Heart right ventricle (tissue), 16 donors: ENCODE measurements around the gene LARP6. TPM values are rescaled to one million over a fixed set of nuclear protein-coding genes. Genes with fewer than 3 reads are reported as not detected.
A peak's percentile ranks its signal among the peaks of the same experiment; 100 is the strongest.

ENCODE experiments used
- ATAC-seq, 8 donors: fragments of 200-7000 bp; cut with Tn5 transposase; one replicate each; pipeline ENCODE4 v1.9.1; 2020; ENCODE audit warnings: mild to moderate bottlenecking in 8 of 8, moderate library complexity in 8 of 8, moderate number of reproducible peaks in 1 of 8
- DNase-seq, 2 donors: peaks; one replicate each; pipeline ENCODE4 v3.0.0-alpha.2; 2020
- H3K27ac ChIP-seq, 10 donors: fragments of 200-600 bp; sonication (generic) in 2 of 10; one replicate each; pipeline versions ENCODE4 v1.5.0 to v1.8.0; 2020 to 2022; ENCODE audit warnings: mild to moderate bottlenecking in 3 of 10
- H3K27me3 ChIP-seq, 7 donors: fragments of 200-600 bp; one replicate each; pipeline ENCODE4 v1.8.0; 2021 to 2022; ENCODE audit warnings: mild to moderate bottlenecking in 2 of 7
- H3K36me3 ChIP-seq, 9 donors: fragments of 200-600 bp; sonication (generic) in 1 of 9; one replicate each; pipeline versions ENCODE4 v1.5.0 to v1.8.0; 2020 to 2022; ENCODE audit warnings: mild to moderate bottlenecking in 2 of 9
- H3K4me1 ChIP-seq, 9 donors: fragments of 200-600 bp; sonication (generic) in 1 of 9; one replicate each; pipeline versions ENCODE4 v1.5.0 to v1.8.0; 2020 to 2022; ENCODE audit warnings: mild to moderate bottlenecking in 4 of 9
- H3K4me3 ChIP-seq, 10 donors: fragments of 200-600 bp; sonication (generic) in 2 of 10; one replicate each; pipeline versions ENCODE4 v1.5.0 to v1.8.0; 2020 to 2022; ENCODE audit warnings: mild to moderate bottlenecking in 7 of 10, moderate library complexity in 2 of 10
- H3K9me3 ChIP-seq, 11 donors: fragments of 200-600 bp in 10 of 11; sonication (generic) in 2 of 11; one replicate each; pipeline versions ENCODE4 v1.5.0 to v1.8.0; 2013 to 2022; ENCODE audit warnings: mild to moderate bottlenecking in 2 of 11, control low read depth in 1 of 11, moderate library complexity in 1 of 11
- CTCF ChIP-seq, 9 donors: fragments of 200-600 bp; sonication (generic) in 2 of 9; IDR thresholded peaks; one replicate each; pipeline versions ENCODE4 v1.5.0 to v1.8.0; 2021 to 2022; ENCODE audit warnings: antibody characterized with exemption in 9 of 9, mild to moderate bottlenecking in 5 of 9, moderate library complexity in 1 of 9
- WGBS, 2 donors: extraction: QIAGEN DNeasy Blood & Tissue Kit; methylation state at CpG; one replicate each; pipeline ENCODE4 v1.1.7; 2013; ENCODE audit warnings: inconsistent platforms in 1 of 2; 5-methylcytosine and 5-hydroxymethylcytosine counted together
- intact Hi-C, 10 donors: fragments of 100-400 bp; cut with DNase I; formaldehyde crosslinking; loops; one replicate each; pipeline versions ENCODE4 v1.11.1 to v1.14.2; 2022
- polyA plus RNA-seq, 2 donors: library from polyadenylated mRNA; stranded (reverse); fragments of 200-250 nt; gene quantifications; one replicate each; pipeline ENCODE4 v1.2.3, GENCODE V29; 2013
- total RNA-seq, 10 donors: library from RNA; stranded (reverse); fragmentation: NEBNext Ultra II Directional in 3 of 10; extraction: Animal tissue kit (Norgen Biotek cat#: 25700) in 3 of 10; gene quantifications; one replicate each; pipeline versions ENCODE4 v1.2.1 to v1.2.4, GENCODE V29; 2021 to 2023
- donor health status: Arrhythmogenic right ventricular cardiomyopathy.
- donor health status: ischemic (EF 13 %, LVEDD 7.1; RV severe dilation, severe dysfunction).
- donor health status: healthy with polysubstance abuse.
- donor health status: DM: no; HTN: yes; CAD: no.
- donor health status: DM: no; HTN: no; CAD: no.
- donor health status: ischemic (EF 25% LVEDD 6.9; RV normal size, moderate dysfunction).
- donor health status: ischemic (EF 25% LVEDD 5.7; RV mildly dilated, moderate dysfunction).
- donor health status: healthy.
- donor health status: DM: yes; HTN: yes; CAD: no.
- donor health status: Ischemic cardiomyopathy.
- donor health status: ischemic (EF 35%, LVEDD 5.7; RV mildly dilated, moderate dysfunction).
- donor health status: nonischemic (EF 11% LVEDD 7.7; RV severe dilation, severe dysfunction).
- donor health status: DM: yes; HTN: yes; CAD: no.
- donor health status: PGD.
- donor health status: ischemic (EF 29% LVEDD 5.4; RV normal size, mild dysfunction).
- donor health status: nonischemic (EF 23%, LVEDD 6.1; RV moderate dilation, normal function).

LARP6 gene
- total and polyA plus RNA-seq, 12 donors: 22.8 to 86.2 (median 38.9) TPM

- TF ChIP-seq CTCF (IDR thresholded peaks at IDR 0.05): no peak
- peak overlapping the region in 5 of 10 donors; percentile 55 to 76 (median 64) for H3K27ac ChIP-seq
- DNase-seq (no peak), ATAC-seq (no peak)
- no peak overlapping the region for H3K4me3 ChIP-seq
- H3K27me3 ChIP-seq: no peaks in the 10 kb centered on the region
- WGBS, 2 donors: 93 to 94% methylated on average over 5 of the region's 5 CpGs
- intact Hi-C loops: loop anchor here in 1 of 10 donors (2.0 kb wide), 1 partner anchor 38 kb away; the partner anchor contains the start of gene UACA
- H3K4me1 ChIP-seq: peaks cover 0 to 34% (median 18%) of the 10 kb centered on the region in 9 donors
- no peaks in the 10 kb centered on the region for H3K36me3 ChIP-seq
- H3K9me3 ChIP-seq: no peaks in the 10 kb centered on the region
Measured at GRCh38 chr15:70801109-70801508, 52.8 kb downstream of the LARP6 start.

GRCh38 chr15:70799667-70800450, 54.1 kb downstream of the LARP6 start:
- no peak for TF ChIP-seq CTCF (IDR thresholded peaks at IDR 0.05)
- H3K27me3 ChIP-seq: no peaks in the 10 kb centered on the region
- peak overlapping the region; percentile 6 to 78 (median 62) for H3K27ac ChIP-seq
- no peaks in the 10 kb centered on the region for H3K36me3 ChIP-seq
- intact Hi-C loops: loop anchor here in 1 of 10 donors (2.0 kb wide), 1 partner anchor 37 kb away; the partner anchor contains the start of gene UACA
- peak in 1 of 2 donors; percentile 35 for DNase-seq
- peak; percentile 72 to 88 (median 78) for ATAC-seq
- 80 to 83% methylated on average over 9 of the region's 9 CpGs for WGBS, 2 donors
- no peak overlapping the region for H3K4me3 ChIP-seq
- peaks cover 0 to 34% (median 18%) of the 10 kb centered on the region in 9 donors for H3K4me1 ChIP-seq
- no peaks in the 10 kb centered on the region for H3K9me3 ChIP-seq

GRCh38 chr15:70797464-70797863, 56.5 kb downstream of the LARP6 start:
- H3K27ac ChIP-seq: no peak overlapping the region
- intact Hi-C loops: no loop called here
- H3K36me3 ChIP-seq: no peaks in the 10 kb centered on the region
- no peak overlapping the region for H3K4me3 ChIP-seq
- no peaks in the 10 kb centered on the region for H3K27me3 ChIP-seq
- no peak for DNase-seq
- H3K4me1 ChIP-seq: peaks cover 0 to 40% (median 27%) of the 10 kb centered on the region in 9 donors
- TF ChIP-seq CTCF (IDR thresholded peaks at IDR 0.05): no peak
- ATAC-seq: no peak
- WGBS, 2 donors: 93 to 96% methylated on average over 5 of the region's 5 CpGs
- no peaks in the 10 kb centered on the region for H3K9me3 ChIP-seq

GRCh38 chr15:70796516-70797310, 57.2 kb downstream of the LARP6 start:
- Histone ChIP-seq H3K4me3 (no peak overlapping the region), H3K36me3 (no peaks in the 10 kb centered on the region), H3K4me1 (peaks cover 0 to 40% (median 27%) of the 10 kb centered on the region in 9 donors), H3K9me3 (no peaks in the 10 kb centered on the region), H3K27ac (peak overlapping the region in 3 of 10 donors; percentile 12 to 79 (median 75)), H3K27me3 (no peaks in the 10 kb centered on the region)
- ATAC-seq: no peak
- TF ChIP-seq CTCF (IDR thresholded peaks at IDR 0.05): no peak
- no peak for DNase-seq
- intact Hi-C loops: no loop called here
- WGBS, 2 donors: 93 to 95% methylated on average over 14 of the region's 14 CpGs
